HepG2 (cell line): ENCODE data around the gene EMC8. TPM values are rescaled to one million over a fixed set of nuclear protein-coding genes. Genes with fewer than 3 reads are reported as not detected.

ENCODE experiments used
- ARHGAP35 ChIP-seq: sonication (generic); formaldehyde crosslinking; IDR thresholded peaks from 2 replicates; pipeline ENCODE4 v1.9.0; 2022; ENCODE audit warnings: mild to moderate bottlenecking, inconsistent platforms, moderate library complexity, missing genetic modification reagents, borderline replicate concordance
- HOXA7 ChIP-seq: sonication (generic); formaldehyde crosslinking; IDR thresholded peaks from 2 replicates; pipeline ENCODE4 v1.8.1; 2022; ENCODE audit warnings: mild to moderate bottlenecking, missing genetic modification reagents, moderate library complexity
- ISX ChIP-seq: sonication (generic); formaldehyde crosslinking; conservative IDR thresholded peaks from 2 replicates; pipeline ENCODE4 v1.5.0; 2020; ENCODE audit warnings: missing genetic modification reagents
- NAIF1 ChIP-seq: sonication (generic); formaldehyde crosslinking; IDR thresholded peaks from 2 replicates; pipeline ENCODE4 v1.5.0; 2020; ENCODE audit warnings: mild to moderate bottlenecking, missing genetic modification reagents, borderline replicate concordance
- TCF7 ChIP-seq: sonication (generic); IDR thresholded peaks from 2 replicates; pipeline ENCODE4 v1.6.1; 2016; ENCODE audit warnings: antibody characterized with exemption, low read depth
- TOE1 ChIP-seq: sonication (generic); formaldehyde crosslinking; IDR thresholded peaks from 2 replicates; pipeline ENCODE4 v1.4.0; 2020; ENCODE audit warnings: mild to moderate bottlenecking, missing genetic modification reagents
- ZBTB40 ChIP-seq, 2 experiments: fragments of 450-650 bp in 1 of 2; sonication (generic) in 1 of 2; formaldehyde crosslinking in 1 of 2; IDR thresholded peaks; 2 replicates each; pipeline versions ENCODE4 v1.6.1 to v1.8.0; 2016 to 2022; ENCODE audit warnings: antibody characterized with exemption in 1 of 2, mild to moderate bottlenecking in 1 of 2, missing genetic modification reagents in 1 of 2
- ZFYVE20 ChIP-seq: sonication (generic); formaldehyde crosslinking; IDR thresholded peaks from 2 replicates; pipeline ENCODE4 v1.8.0; 2023; ENCODE audit warnings: low read depth, mild to moderate bottlenecking, moderate library complexity, missing genetic modification reagents, borderline replicate concordance
- ZNF20 ChIP-seq: sonication (generic); formaldehyde crosslinking; IDR thresholded peaks from 2 replicates; pipeline ENCODE4 v1.4.0; 2020; ENCODE audit warnings: mild to moderate bottlenecking, moderate library complexity, missing genetic modification reagents
- ZNF329 ChIP-seq: sonication (generic); formaldehyde crosslinking; IDR thresholded peaks from 2 replicates; pipeline ENCODE4 v1.9.0; 2021; ENCODE audit warnings: low read depth, mild to moderate bottlenecking, missing genetic modification reagents
- ZNF605 ChIP-seq: sonication (generic); formaldehyde crosslinking; IDR thresholded peaks from 2 replicates; pipeline ENCODE4 v1.8.0; 2022; ENCODE audit warnings: mild to moderate bottlenecking, missing genetic modification reagents
- ZNF776 ChIP-seq: sonication (generic); formaldehyde crosslinking; IDR thresholded peaks from 2 replicates; pipeline ENCODE4 v1.4.0; 2020; ENCODE audit warnings: mild to moderate bottlenecking, missing genetic modification reagents
- ZSCAN29 ChIP-seq: sonication (generic); formaldehyde crosslinking; conservative IDR thresholded peaks from 2 replicates; pipeline ENCODE4 v1.4.0; 2020; ENCODE audit warnings: mild to moderate bottlenecking, missing genetic modification reagents
- polyA plus RNA-seq, 8 experiments: library from polyadenylated mRNA; depleted of rRNA in 3 of 8; stranded (reverse) in 7 of 8; unstranded in 1 of 8; fragments of >200 nt; fragmentation: Illumina TruSeq in 4 of 8; extraction: Trizol in 4 of 8; gene quantifications; 2 replicates each; pipeline versions ENCODE4 v1.2.1 to v1.2.3, GENCODE V29; 2011 to 2016; ENCODE audit warnings: low read depth in 4 of 8, missing spikeins in 1 of 8, mixed read lengths in 1 of 8; ENCODE audit not compliant: insufficient read depth in 1 of 8
- total RNA-seq, 5 experiments: library from RNA; depleted of rRNA; stranded (reverse); fragments of >200 nt; fragmentation: Illumina TruSeq; extraction: Trizol; gene quantifications; 2 replicates each; pipeline ENCODE4 v1.2.3, GENCODE V29; 2016; ENCODE audit warnings: low read depth in 1 of 5
- TF ChIP-seq, protein P1 (sequence below), 2 experiments: sonication (generic) in 1 of 2; formaldehyde crosslinking in 1 of 2; IDR thresholded peaks; 2 replicates each; pipeline versions ENCODE4 v1.4.0 to v1.6.1; 2016 to 2020; ENCODE audit warnings: borderline replicate concordance in 1 of 2, low read depth in 1 of 2, mild to moderate bottlenecking in 1 of 2, missing genetic modification reagents in 1 of 2

EMC8 gene
- total and polyA plus RNA-seq, 2 of the 13 experiments (the other 11 are each of a cell fraction or from before 2014, with no cell fraction given) = 55.0 to 76.0 TPM

- TF ChIP-seq ARHGAP35 (CRISPR knock-in tag) (peak; percentile 87), TOE1 (0 out of 2 replicates have a peak, but pooled peaks have one; percentile 23), ZNF776 (CRISPR knock-in tag) (peak; percentile 20; the same call in 1 of the 2 replicates), ZNF605 (CRISPR knock-in tag) (no peak; the same call in 1 of the 2 replicates), ZSCAN29 (CRISPR knock-in tag) (0 out of 2 replicates have a peak, but pooled peaks have one; percentile 30), ZNF329 (CRISPR knock-in tag) (0 out of 2 replicates have a peak, but pooled peaks have one; percentile 24), ZBTB40 (IDR thresholded peaks at IDR 0.05) (no peak), ZBTB40 (CRISPR knock-in tag; IDR thresholded peaks at IDR 0.05) (peak; percentile 72; the same call in 1 of the 2 replicates), ZNF20 (CRISPR knock-in tag) (no peak), ZFYVE20 (peak; percentile 47; the same call in 1 of the 2 replicates), HOXA7 (CRISPR knock-in tag) (no peak), ISX (CRISPR knock-in tag) (no peak; the same call in 1 of the 2 replicates), TCF7 (no peak), NAIF1 (no peak; the same call in 1 of the 2 replicates)
- TF ChIP-seq, protein P1, sequence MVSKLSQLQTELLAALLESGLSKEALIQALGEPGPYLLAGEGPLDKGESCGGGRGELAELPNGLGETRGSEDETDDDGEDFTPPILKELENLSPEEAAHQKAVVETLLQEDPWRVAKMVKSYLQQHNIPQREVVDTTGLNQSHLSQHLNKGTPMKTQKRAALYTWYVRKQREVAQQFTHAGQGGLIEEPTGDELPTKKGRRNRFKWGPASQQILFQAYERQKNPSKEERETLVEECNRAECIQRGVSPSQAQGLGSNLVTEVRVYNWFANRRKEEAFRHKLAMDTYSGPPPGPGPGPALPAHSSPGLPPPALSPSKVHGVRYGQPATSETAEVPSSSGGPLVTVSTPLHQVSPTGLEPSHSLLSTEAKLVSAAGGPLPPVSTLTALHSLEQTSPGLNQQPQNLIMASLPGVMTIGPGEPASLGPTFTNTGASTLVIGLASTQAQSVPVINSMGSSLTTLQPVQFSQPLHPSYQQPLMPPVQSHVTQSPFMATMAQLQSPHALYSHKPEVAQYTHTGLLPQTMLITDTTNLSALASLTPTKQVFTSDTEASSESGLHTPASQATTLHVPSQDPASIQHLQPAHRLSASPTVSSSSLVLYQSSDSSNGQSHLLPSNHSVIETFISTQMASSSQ (IDR thresholded peaks at IDR 0.05; ENCODE audit: low read depth) = no peak
- TF ChIP-seq, protein P1 (CRISPR knock-in tag; IDR thresholded peaks at IDR 0.05; ENCODE audit: borderline replicate concordance) = peak; percentile 84
Observed at GRCh38 chr16:85799497-85800320, at the start of gene EMC8, which contains the start of gene COX4I1 (continued).
